ENCODE data around the gene FUBP3.
A peak's percentile ranks its signal among the peaks of the same experiment; 100 is the strongest.

The FUBP3 gene

DNA sequence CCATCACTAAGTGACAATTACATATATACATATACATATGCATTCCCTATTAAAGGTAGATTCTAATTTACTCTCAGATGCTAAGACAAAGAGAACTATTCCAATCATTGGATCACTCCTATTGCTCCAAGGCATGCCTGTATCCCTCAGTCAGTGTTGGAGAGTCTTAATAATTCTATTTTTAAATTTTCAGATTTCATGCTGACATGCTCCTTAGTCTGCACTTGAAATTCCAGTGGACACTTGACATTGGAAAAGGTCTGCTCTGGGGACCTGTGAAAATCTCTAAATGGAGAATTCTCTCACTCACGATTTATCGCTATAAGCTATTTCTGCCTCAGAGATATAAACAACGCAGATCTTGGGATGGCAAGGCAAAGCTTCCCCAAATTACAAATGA lies 3.9 kb upstream of the FUBP3 start:
- no peak for DNase-seq (ENCODE audit: low read depth)
- no peak overlapping the region for H3K4me3 ChIP-seq (ENCODE audit: low read length)
- no peak for TF ChIP-seq CTCF (IDR thresholded peaks at IDR 0.05; ENCODE audit: insufficient read depth, low read depth, low read length, missing control alignments)

DNA sequence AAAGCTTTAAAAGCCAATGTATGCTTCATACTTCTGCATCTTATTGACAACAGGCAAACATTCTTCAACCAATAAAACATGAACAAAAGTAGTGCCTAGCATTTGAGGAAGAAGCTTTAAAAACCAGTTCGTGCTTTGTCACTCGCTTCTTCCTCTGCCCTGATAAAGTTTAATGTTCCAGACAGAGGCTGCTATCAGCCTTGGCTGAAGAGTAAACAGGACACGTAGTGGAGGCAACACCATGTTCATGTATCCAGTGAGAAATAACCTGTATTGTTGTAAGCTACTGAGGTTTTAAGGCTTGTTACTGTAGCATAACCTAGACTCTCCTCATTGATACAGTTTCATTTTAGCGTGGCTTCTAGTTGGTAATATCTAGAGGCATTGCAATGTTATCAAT lies 3.2 kb upstream of the FUBP3 start:
- H3K4me3 ChIP-seq (ENCODE audit: low read length) = no peak overlapping the region
- DNase-seq (ENCODE audit: low read depth) = no peak
- TF ChIP-seq CTCF (IDR thresholded peaks at IDR 0.05; ENCODE audit: insufficient read depth, low read depth, low read length, missing control alignments) = no peak

DNA sequence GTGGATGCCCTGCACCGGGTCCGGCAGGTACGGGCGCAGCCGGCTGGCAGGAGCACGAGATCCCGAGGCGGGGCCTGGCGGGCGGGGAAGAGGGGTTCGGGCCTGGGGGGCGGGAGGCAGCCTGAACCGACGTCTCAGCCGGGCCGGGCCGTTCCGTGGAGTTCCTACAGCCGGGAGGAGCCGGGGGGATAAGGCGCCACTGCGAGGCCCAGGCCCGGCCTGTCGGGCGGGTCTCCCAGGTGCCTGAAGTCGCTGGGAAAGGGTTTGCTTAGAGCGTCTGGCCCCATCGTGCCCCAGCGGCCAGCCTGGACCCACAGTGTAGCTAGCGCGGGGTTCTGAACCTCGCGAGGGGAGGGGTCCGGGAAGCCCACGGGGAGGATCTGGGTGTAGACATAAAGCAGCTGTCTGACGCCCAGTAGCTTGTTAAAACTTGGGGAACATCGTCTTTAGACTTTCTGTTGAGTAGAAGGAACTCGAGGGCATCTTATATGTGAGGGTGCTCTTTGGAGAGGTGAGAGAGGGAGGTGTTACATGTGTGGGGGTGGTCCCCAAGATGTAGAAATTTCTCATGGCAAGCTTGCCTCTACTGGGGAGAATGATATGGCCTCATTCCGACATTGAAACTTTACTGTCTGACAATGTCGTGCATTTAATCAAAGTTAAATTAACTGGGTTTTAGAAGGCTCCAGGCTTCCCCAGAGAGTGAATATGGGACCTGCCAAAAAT lies 524 bp downstream of the FUBP3 start:
- H3K4me3 ChIP-seq (ENCODE audit: low read length) = peak overlapping the region; percentile 86
- DNase-seq (ENCODE audit: low read depth) = no peak
- no peak for TF ChIP-seq CTCF (IDR thresholded peaks at IDR 0.05; ENCODE audit: insufficient read depth, low read depth, low read length, missing control alignments)

DNA sequence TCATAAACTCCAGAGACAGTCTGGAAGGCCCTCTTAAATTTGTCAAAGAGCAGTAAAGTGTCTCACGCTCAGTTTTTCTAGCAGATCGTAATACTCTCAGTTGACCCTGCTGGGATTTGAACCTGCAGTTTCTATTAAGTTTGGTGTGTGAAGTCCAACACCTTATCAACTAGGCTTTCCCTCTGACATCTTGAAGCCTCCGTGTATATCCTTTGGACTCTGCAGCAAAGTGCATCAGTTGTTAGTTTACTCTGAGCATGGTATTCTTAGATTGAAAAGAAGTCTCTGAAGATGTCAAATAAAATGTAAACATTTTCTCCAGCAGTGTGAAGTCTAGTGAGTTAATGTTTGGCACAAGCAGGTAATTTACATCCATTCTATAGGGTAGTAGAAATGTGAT lies 2.4 kb downstream of the FUBP3 start:
- no peak overlapping the region for H3K4me3 ChIP-seq (ENCODE audit: low read length)
- TF ChIP-seq CTCF (IDR thresholded peaks at IDR 0.05; ENCODE audit: insufficient read depth, low read depth, low read length, missing control alignments) = no peak
- DNase-seq (ENCODE audit: low read depth) = no peak

GRCh38 chr9:130583271-130583670 lies 3.9 kb downstream of the FUBP3 start:
- no peak for TF ChIP-seq CTCF (IDR thresholded peaks at IDR 0.05; ENCODE audit: insufficient read depth, low read depth, low read length, missing control alignments)
- H3K4me3 ChIP-seq (ENCODE audit: low read length) = no peak overlapping the region
- DNase-seq (ENCODE audit: low read depth) = no peak

DNA sequence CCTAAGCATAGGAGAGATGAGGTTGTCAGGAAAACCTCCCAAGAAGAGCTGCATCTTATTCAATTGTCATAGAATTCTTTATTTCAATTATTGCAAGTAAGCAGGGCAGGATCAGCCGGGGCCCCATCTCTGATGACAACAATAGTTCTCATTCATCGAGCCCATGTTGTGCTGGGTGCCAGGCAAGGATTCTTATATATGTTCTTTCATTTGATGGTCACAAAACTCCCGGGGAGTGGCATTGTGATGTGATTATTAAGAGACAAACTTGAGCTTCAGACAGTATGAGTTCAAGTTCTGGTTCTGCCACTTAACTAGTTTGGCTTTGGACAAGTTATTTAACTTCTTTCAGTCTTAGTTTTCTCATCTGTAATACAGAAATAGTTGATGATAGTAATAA lies 8.5 kb downstream of the FUBP3 start:
- H3K4me3 ChIP-seq (ENCODE audit: low read length) = no peak overlapping the region
- DNase-seq (ENCODE audit: low read depth) = no peak
- TF ChIP-seq CTCF (IDR thresholded peaks at IDR 0.05; ENCODE audit: insufficient read depth, low read depth, low read length, missing control alignments) = no peak

GRCh38 chr9:130588416-130588815 lies 9.0 kb downstream of the FUBP3 start:
- H3K4me3 ChIP-seq (ENCODE audit: low read length) = no peak overlapping the region
- TF ChIP-seq CTCF (IDR thresholded peaks at IDR 0.05; ENCODE audit: insufficient read depth, low read depth, low read length, missing control alignments) = no peak
- no peak for DNase-seq (ENCODE audit: low read depth)

Data from epithelial cell of esophagus (primary cell).